Body of pancreas (tissue), 4 donors: Measurements from ENCODE around the gene PHTF1. TPM values are rescaled to one million over a fixed set of nuclear protein-coding genes. Genes with fewer than 3 reads are reported as not detected.

Experiments used
- ATAC-seq: fragments of 150-250 bp; one replicate; pipeline ENCODE4 v1.9.1; 2016
- DNase-seq, 4 donors: peaks; one replicate each; pipeline ENCODE4 v3.0.0-alpha.2; 2019
- H3K27ac ChIP-seq, 4 donors: fragments of 200-600 bp; sonication (generic); 1 replicate in 3 of 4; 2 replicates in 1 of 4; pipeline versions ENCODE4 v1.5.1 to v1.6.1; 2016 to 2019; ENCODE audit warnings: mild to moderate bottlenecking in 1 of 4, mixed read lengths in 1 of 4, moderate library complexity in 1 of 4
- H3K27me3 ChIP-seq, 2 donors: fragments of 200-600 bp; sonication (generic); one replicate each; pipeline ENCODE4 v1.6.0; 2016; ENCODE audit warnings: mild to moderate bottlenecking in 1 of 2
- H3K36me3 ChIP-seq, 2 donors: fragments of 200-600 bp; sonication (generic); replicated peaks in 1 of 2; 2 replicates each; pipeline ENCODE4 v1.5.1; 2016; ENCODE audit warnings: low read depth in 2 of 2; ENCODE audit not compliant: insufficient read depth in 1 of 2
- H3K4me1 ChIP-seq: fragments of 200-600 bp; sonication (generic); one replicate; pipeline ENCODE4 v1.6.0; 2016
- H3K4me3 ChIP-seq, 2 donors: fragments of 200-600 bp; sonication (generic); 1 replicate in 1 of 2; 2 replicates in 1 of 2; pipeline ENCODE4 v1.5.1; 2016 to 2019
- H3K9me3 ChIP-seq, 3 donors: fragments of 200-600 bp; sonication (generic); 1 replicate in 2 of 3; 2 replicates in 1 of 3; pipeline ENCODE4 v1.5.1; 2016
- CTCF ChIP-seq, 7 experiments: fragments of 450-650 bp in 4 of 7; fragments of 200-600 bp in 3 of 7; sonication (generic) in 3 of 7; IDR thresholded peaks; one replicate each; pipeline ENCODE4 v1.5.1; 2016 to 2019; ENCODE audit warnings: antibody characterized with exemption in 7 of 7
- POLR2A ChIP-seq, 3 donors: fragments of 450-650 bp; IDR thresholded peaks; one replicate each; pipeline ENCODE4 v1.6.1; 2016; ENCODE audit warnings: antibody characterized with exemption in 3 of 3, mild to moderate bottlenecking in 2 of 3
- WGBS, 2 donors: methylation state at CpG; one replicate each; pipeline ENCODE4 v1.1.5; 2017; 5-methylcytosine and 5-hydroxymethylcytosine counted together
- intact Hi-C: fragments of 100-400 bp; cut with DNase I; formaldehyde crosslinking; loops from one replicate; pipeline ENCODE4 v1.15.1; 2023
- total RNA-seq, 2 donors: library from RNA; depleted of rRNA; stranded (reverse); fragments of >200 nt; gene quantifications; one replicate each; pipeline ENCODE4 v1.1.0, GENCODE V29; 2016

Gene PHTF1
- total RNA-seq, 2 donors from 2014 or later, result 9.3 to 29.7 TPM

GRCh38 chr1:113657126-113657525, 102.2 kb downstream of the PHTF1 start:
- intact Hi-C loops, result no loop called here
- ATAC-seq, result no peak
- Histone ChIP-seq H3K9me3 (no peaks in the 10 kb centered on the region), H3K27ac (no peak overlapping the region), H3K27me3 (no peaks in the 10 kb centered on the region), H3K36me3 (peaks cover 0 to 3% of the 10 kb centered on the region in 2 donors), H3K4me3 (no peak overlapping the region), H3K4me1 (peaks cover 15% of the 10 kb centered on the region)
- WGBS, 2 donors, result 49 to 72% methylated on average over 3 of the region's 3 CpGs
- TF ChIP-seq CTCF (IDR thresholded peaks at IDR 0.05) (no peak), POLR2A (IDR thresholded peaks at IDR 0.05) (no peak)
- no peak for DNase-seq

- ATAC-seq (no peak), DNase-seq (no peak)
- no peak overlapping the region for H3K27ac ChIP-seq
- H3K9me3 ChIP-seq, result no peaks in the 10 kb centered on the region
- H3K36me3 ChIP-seq, result peaks cover 0 to 3% of the 10 kb centered on the region in 2 donors
- H3K27me3 ChIP-seq, result no peaks in the 10 kb centered on the region
- intact Hi-C loops, result no loop called here
- WGBS, 2 donors, result 94 to 95% methylated on average over 2 of the region's 2 CpGs
- no peak overlapping the region for H3K4me3 ChIP-seq
- TF ChIP-seq CTCF (IDR thresholded peaks at IDR 0.05), result no peak
- TF ChIP-seq POLR2A (IDR thresholded peaks at IDR 0.05), result no peak
- H3K4me1 ChIP-seq, result peaks cover 15% of the 10 kb centered on the region
These were observed 104.4 kb downstream of the PHTF1 start for GRCh38 chr1:113654883-113655282.

GRCh38 chr1:113653741-113654140, 105.5 kb downstream of the PHTF1 start:
- TF ChIP-seq CTCF (IDR thresholded peaks at IDR 0.05), result no peak
- TF ChIP-seq POLR2A (IDR thresholded peaks at IDR 0.05), result no peak
- Histone ChIP-seq H3K36me3 (peaks cover 0 to 2% of the 10 kb centered on the region in 2 donors), H3K27me3 (no peaks in the 10 kb centered on the region), H3K27ac (no peak overlapping the region), H3K4me1 (peaks cover 15% of the 10 kb centered on the region), H3K9me3 (no peaks in the 10 kb centered on the region), H3K4me3 (no peak overlapping the region)
- WGBS, 2 donors, result 92 to 93% methylated on average over 5 of the region's 5 CpGs
- no peak for ATAC-seq
- no peak for DNase-seq
- intact Hi-C loops, result no loop called here

GRCh38 chr1:113652771-113653170, 106.5 kb downstream of the PHTF1 start:
- H3K9me3 ChIP-seq, result no peaks in the 10 kb centered on the region
- intact Hi-C loops, result no loop called here
- no peak overlapping the region for H3K27ac ChIP-seq
- DNase-seq (no peak), ATAC-seq (no peak)
- peaks cover 11% of the 10 kb centered on the region for H3K4me1 ChIP-seq
- peaks cover 0 to 2% of the 10 kb centered on the region in 2 donors for H3K36me3 ChIP-seq
- H3K27me3 ChIP-seq, result no peaks in the 10 kb centered on the region
- TF ChIP-seq CTCF (IDR thresholded peaks at IDR 0.05), result no peak
- no peak for TF ChIP-seq POLR2A (IDR thresholded peaks at IDR 0.05)
- H3K4me3 ChIP-seq, result no peak overlapping the region

GRCh38 chr1:113648478-113648877, 110.8 kb downstream of the PHTF1 start:
- ATAC-seq, result no peak
- H3K4me3 ChIP-seq, result no peak overlapping the region
- intact Hi-C loops, result no loop called here

More at GRCh38 chr1:113648478-113648877, 110.8 kb downstream of the PHTF1 start:
- Histone ChIP-seq H3K4me1 (no peaks in the 10 kb centered on the region), H3K9me3 (no peaks in the 10 kb centered on the region), H3K36me3 (peaks cover 0 to 4% of the 10 kb centered on the region in 2 donors), H3K27ac (no peak overlapping the region), H3K27me3 (no peaks in the 10 kb centered on the region)
- DNase-seq, result no peak
- TF ChIP-seq CTCF (IDR thresholded peaks at IDR 0.05) (no peak), POLR2A (IDR thresholded peaks at IDR 0.05) (no peak)
